NCI-H2227 (cell line): ENCODE measurements around the gene AADACL4.
A peak's percentile ranks its signal among the peaks of the same experiment; 100 is the strongest.

Experiments
- DNase-seq: peaks from one replicate; lab custom pipeline; 2025; ENCODE audit not compliant: unreplicated experiment; lab: John Stamatoyannopoulos, UW

Gene AADACL4

GRCh38 chr1:12643785-12644184 lies at the start of gene AADACL4:
Gene AADACL4 (plus strand): TSS chr1:12644085. CDS start chr1:12644547, 462 bp downstream.
- no peak for DNase-seq

- DNase-seq: no peak
Observed at GRCh38 chr1:12594490-12594889, 49.4 kb upstream of the AADACL4 start.

- peak; percentile 19 for DNase-seq
Observed at GRCh38 chr1:12594966-12595756, 48.7 kb upstream of the AADACL4 start.

GRCh38 chr1:12595757-12596006 lies 48.2 kb upstream of the AADACL4 start:
- no peak for DNase-seq

- no peak for DNase-seq
Observed at GRCh38 chr1:12596007-12596821, 47.7 kb upstream of the AADACL4 start.

GRCh38 chr1:12597792-12598191 lies 46.1 kb upstream of the AADACL4 start:
- DNase-seq: no peak

- no peak for DNase-seq
Observed at GRCh38 chr1:12598974-12599373, 44.9 kb upstream of the AADACL4 start.

DNA sequence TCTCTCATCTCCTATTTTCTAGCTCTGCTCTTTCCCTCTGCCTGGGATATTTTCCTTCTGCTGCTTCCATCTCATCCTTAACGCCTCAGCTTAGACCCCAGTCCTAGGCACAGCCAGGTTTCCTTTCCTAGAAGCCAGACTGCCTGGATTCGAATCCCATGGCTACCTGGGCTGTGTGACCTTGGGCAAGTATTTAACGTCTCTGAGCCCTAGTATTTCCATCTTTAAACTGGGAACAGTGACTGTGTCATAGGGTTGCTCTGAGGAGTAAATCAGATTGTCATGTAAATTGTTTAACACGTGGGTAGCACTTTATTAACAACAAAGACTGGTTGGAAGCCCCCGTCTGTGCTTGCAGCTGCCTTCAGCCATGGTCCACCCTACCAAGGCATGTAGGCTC lies 44.2 kb upstream of the AADACL4 start:
- no peak for DNase-seq

- DNase-seq: no peak
Observed at GRCh38 chr1:12600335-12600734, 43.5 kb upstream of the AADACL4 start.

GRCh38 chr1:12600880-12601633 lies 42.8 kb upstream of the AADACL4 start:
- DNase-seq: no peak

DNA sequence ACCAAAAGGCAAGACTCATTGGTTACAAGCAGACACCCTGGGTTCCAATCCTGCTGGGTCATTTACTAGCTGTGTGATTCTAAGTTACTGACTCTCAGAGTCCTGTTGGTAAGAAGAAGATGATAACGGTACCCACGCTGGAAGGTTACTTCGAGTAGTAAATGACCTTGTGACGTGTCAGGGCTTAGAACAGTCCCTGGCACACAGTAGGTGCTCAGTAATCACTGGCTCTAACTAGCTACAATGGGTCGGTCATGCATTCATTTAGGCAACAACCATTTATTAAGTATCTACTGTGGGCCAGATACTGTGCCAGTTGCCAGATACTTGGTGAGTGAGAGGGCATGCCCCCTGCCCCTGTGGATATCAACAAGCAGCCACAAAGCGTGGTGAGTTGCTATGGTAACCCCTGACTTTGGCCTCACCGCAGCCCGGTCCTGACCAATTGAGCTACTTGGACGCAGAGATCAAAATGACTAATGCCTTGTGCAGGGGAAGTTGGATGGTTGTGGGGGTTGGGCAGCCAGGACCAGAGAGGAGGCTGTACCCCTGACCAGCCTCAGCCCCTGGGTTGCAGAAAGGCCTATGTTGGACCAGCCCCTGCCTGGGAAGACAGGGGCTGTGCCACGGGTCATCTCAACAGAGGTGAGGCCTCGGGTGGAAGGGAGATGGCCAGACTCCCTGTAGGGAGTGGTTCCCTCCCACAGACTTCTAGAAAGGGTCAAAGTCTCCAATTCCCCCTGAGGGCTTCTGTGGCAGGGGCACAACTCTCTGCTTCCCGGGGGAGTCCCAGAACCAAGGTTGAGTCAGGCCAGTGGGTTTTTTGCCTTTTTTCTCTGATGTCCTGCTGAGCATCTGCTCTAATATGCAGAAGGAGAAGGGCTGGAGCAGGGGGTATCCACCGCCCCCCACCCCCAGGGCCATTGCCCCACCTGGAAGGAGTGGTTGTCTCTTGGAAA lies 41.9 kb upstream of the AADACL4 start:
- no peak for DNase-seq

- no peak for DNase-seq
Observed at GRCh38 chr1:12602659-12603024, 41.2 kb upstream of the AADACL4 start.

DNA sequence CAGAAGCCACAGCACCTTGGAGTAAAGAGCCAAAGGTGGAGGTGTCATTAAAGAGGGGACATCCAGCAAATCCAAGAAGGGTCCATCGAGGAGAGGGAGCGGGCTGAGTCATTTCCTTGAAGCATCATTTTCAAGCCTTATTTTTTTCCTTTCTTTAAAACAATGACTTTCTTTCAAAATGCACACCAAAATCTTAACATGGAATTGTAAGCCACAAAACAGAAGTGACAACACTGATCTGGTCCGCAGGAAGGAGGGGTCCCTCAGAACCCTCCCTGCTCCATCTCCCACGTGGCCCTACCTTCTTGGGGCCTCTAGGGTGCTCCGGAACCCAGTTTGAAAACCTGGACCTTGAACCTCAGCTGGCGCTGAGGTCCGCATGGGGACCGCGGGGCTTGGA lies 40.7 kb upstream of the AADACL4 start:
- DNase-seq: no peak

DNA sequence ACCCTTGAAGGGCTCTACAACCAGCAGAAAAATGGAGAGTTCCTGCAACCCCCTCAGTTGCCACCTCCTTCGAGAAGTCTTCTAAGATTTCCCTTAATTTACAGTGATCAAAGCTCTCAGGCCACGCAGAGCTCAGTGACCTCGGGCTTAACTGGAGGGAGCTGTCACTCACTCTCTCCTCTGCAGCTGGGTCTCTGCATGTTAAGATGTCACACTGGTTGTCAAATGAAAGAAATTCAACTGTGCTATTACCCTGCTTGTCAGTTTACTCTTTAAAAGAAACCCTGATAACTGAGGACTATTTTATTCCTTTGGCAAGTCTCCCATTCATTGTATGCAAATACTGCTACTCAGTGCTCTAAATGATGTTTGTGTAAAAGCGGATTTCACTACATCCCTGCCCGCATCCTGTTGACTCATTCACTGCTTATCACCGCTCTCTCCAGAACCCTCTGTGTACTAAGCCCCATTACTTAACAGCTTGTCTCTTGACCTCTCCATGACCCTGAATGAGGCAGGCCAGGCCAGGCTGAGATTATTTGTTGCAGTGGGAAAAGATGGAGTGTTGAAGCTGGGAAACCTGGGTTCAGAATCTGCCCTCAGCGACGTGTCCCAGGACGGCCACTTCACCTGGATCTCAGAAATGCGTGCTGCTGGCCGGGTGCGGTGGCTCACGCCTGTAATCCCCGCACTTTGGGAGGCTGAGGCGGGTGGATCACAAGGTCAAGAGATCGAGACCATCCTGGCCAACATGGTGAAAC lies 39.6 kb upstream of the AADACL4 start:
- DNase-seq: no peak

DNA sequence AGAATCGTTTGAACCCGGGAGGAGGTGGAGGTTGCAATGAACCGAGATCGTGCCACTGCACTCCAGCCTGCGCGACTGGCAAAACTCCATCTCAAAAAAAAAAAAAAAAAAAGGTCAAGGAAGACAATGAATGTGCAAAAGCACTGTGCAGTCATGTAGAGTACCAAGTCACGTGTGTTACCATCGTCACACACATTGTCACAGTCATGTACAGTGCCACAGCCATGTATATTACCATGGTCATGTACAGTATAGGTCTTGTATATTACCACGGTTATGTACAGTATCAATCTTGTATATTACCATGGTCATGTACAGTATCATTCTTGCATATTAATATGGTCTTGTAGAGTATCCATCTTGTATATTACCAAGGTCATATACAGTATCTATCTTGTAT lies 38.9 kb upstream of the AADACL4 start:
- no peak for DNase-seq

DNA sequence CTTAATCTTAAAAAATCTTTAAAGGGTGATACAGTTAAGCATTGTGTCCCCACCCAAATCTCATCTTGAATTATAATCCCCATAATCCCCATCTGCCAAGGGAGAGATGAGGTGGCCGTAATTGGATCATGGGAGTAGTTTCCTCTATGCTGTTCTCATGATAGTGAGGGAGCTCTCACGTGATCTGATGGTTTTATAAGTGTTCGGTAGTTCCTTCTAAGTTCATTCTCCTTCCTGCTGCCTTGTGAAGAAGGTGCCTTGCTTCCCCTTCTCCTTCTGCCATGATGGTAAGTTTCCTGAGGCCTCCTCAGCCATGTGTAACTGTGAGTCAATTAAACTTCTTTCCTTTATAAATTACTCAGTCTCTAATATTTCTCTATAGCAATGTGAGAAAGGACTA lies 36.6 kb upstream of the AADACL4 start:
- no peak for DNase-seq

DNA sequence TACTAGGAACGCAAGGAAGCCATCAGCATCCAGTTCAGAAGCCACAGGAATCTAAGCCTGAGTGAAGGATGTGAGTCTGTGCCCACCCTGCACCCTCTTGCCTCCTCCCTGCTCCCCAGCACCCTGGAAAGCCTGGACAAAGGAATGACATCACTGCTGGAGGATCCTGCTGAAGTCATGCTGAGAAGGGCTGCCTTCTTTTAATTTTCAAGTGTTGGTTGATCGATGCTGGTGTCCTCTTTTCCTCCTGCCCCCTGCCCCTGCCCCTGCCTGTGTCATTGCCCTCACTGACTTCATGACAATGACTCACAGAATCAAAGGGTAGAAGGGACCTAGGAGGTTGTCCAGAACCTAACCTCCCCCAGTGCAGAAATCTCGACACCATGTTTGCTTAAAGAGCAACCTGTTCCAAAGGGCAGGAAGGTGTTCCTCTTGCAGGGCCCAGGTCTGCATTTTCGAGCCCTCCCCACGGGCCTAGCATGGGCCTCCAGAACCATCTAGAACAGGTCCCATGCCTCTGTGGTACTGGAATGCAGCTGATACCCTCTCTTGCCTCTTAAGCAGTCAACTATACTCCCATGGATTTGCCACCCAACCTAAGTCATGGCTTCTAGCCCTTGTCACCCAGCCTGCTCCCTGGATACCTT lies 35.5 kb upstream of the AADACL4 start:
- DNase-seq: no peak

DNA sequence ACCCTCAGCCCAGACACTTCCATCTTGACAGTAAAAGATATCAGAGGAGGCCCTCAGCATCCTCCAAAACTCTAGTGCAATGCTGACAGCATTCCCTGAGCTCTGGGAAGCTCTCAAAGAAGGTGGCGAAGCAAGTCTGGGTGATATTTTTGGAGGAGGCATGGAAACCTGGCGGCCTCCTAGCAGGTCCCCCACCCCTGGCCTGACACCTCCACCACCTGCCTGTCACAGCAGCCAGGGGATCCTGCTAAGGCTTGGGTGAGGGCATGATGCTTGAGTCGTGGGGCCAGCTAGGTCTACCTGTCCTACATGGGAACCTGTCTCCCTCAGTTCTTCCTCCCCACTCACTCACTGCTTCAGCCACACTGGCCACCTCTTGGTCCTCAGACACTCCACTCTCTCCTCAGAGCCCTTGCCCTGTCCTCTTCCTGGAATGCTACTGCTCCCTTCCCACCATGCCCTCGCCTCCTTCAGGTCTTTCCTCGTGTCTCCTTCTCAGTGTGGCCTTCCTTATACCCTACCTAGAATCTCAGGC lies 34.3 kb upstream of the AADACL4 start:
- DNase-seq: no peak

DNA sequence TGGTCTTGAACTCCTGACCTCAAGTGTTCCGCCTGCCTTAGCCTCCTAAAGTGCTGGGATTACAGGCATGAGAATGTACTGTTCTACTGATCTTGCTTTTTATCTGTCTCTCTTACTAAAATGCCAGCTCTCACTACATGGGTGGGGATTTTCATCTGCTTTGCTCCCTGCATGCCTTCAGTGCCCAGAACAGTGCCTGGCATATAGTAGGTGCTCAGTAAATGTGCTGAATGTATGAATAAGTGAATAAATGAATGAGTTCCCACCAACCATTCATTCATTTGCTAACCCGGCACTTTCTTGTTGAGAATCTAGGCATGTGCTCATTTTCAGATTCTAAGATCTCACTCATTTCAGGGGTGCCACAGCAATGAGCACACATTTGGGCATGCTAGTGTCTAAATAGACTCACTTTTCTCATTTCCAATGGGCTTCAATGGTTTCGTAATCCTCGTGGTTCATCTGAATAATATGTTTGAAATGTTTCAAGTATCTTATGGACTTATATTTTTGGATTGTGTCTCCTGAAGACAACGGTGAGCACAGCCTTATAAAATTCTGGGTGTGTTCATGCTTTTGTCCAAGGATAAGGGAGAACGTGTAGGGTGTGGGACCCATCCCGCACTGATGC lies 33.5 kb upstream of the AADACL4 start:
- DNase-seq: no peak
